Hippocampal formation (tissue), 2 donors: ENCODE measurements around the gene TMEM9.

Source experiments
- DNase-seq, 2 donors: peaks; one replicate each; lab custom pipeline; 2025; lab: John Stamatoyannopoulos, UW

Gene TMEM9

GRCh38 chr1:201145816-201146215 is 8.5 kb downstream of the TMEM9 start:
- DNase-seq = no peak

GRCh38 chr1:201145132-201145531 is 9.1 kb downstream of the TMEM9 start:
- DNase-seq = no peak

DNA sequence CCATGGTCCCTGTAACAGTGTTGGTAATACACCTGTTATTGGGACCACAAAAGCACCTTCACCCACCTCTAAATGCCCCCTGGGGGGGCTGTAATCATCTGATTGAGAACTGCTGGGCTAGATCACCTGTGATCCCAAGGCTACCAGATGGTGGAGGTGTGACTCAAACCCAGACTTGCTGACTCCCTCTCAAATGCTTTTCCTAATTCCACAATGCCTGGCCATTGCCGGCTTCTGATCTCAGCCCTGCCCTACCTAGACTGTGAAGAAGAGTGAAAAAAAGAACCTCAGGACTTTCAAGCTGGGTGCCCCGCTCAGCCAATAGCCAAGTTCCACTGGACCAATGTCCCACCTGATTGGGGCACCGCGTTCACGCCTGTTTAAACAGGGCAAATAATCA is 9.6 kb downstream of the TMEM9 start:
- no peak for DNase-seq

DNA sequence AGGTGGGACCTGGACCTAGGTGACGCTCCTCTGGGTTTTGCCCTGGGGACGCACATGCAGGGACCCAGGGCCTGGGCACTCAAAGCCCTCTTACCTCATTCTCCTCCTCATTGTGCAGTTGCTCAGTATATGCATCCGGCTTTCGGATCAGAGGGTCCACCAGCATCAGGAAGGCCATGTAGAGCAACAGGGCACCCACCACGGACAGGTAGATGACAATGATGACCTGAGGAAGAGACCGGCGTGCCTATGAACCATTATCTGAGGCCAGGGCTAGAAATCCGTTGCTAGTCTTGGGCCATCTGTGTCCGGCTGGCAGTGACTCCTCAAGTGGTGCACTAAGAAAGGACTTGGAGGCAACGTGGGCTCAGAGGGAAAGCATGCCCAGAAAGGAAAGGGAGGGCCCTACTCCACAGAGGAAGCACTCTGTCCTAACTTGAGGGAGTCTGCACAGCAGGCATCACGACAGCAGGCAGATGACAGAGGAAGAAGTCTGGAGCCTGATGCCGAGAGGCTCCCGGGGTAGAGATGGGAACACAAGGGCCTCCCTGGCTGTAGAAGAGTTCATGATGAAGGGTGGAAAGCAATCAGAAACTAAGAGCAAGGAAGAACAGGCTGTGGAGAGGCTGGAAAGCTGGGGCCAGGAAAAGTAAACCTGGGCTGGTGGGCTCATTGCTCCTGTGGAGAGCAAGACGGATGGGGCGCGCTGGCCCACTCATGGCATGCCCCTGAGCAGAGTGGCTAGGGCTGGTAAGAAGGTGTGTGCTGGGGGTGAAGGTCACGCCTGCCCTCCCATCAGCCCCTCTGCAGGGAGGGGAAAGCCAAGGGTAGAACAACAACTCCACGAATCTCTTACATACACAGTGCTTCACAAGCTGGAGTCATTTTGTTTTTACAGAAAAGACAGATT is 10.3 kb downstream of the TMEM9 start:
- DNase-seq = peak in 1 of 2 donors; percentile 29

DNA sequence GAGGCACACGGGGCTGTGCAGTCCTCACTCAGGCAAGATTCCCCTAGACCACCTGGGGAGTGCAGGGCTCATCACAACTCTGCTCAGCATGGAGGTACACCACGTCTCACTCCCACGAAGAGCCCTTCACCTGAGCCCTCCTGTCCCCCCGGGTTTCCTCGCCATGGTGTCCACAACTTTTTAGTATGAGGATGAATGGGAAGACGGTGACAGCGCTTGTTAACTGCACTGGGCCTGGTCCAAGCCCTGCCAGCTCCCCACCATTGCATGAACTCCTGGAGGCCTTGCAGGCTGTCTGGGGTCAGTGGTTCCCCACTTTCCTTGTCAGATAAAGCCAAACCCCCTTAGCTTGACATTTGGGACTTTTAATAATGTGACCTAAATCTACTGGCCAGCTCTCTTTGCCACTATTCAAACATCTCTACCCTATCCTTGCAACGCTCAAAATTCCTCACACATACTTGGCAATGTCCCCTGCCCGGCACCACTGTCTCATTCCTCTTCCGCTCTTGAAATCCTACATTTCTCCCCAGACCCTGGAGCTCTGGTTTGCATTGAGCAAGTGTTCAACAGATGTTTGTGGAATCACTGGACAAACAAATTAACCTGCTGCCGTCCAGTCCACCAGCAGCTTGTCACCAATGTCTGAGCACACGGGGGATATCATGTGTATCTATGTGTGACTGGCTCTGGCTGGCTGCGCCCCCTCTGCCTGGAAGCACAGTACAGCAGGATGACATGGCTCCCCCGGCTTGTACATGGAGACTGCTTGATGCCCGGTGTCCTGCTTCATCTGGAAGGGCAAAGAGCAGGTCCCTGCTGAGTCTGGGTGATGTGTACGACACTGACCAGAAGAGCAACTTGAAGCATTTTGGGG is 11.2 kb downstream of the TMEM9 start:
- DNase-seq = no peak

- no peak for DNase-seq
These were observed 12.0 kb downstream of the TMEM9 start for GRCh38 chr1:201142011-201142848.

DNA sequence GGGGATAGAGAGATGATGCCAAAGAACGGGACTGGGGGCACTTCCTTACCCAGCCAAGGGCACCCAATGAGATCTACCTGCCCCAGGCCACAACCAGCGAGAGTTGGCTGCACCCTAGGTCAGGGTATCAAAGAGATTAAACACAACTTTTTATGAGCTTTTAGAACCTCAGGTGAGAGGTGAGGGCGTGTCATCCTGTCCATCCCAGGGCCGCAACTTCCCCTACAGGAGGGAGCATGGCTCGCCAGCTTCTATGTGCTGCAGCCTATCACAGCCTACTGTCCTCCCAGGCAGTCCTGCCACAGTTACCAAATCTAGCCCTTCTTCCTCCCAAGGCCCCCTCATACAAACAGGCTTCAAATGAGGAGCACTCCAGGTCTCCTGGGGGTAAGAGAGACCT is 12.9 kb downstream of the TMEM9 start:
- DNase-seq = no peak

- DNase-seq = no peak
These were observed 13.4 kb downstream of the TMEM9 start for GRCh38 chr1:201140941-201141260.

GRCh38 chr1:201140235-201140940 is 13.9 kb downstream of the TMEM9 start:
- DNase-seq = no peak

- DNase-seq = no peak
These were observed 14.5 kb downstream of the TMEM9 start for GRCh38 chr1:201139756-201140155.

- no peak for DNase-seq
These were observed 15.0 kb downstream of the TMEM9 start for GRCh38 chr1:201139306-201139705.

DNA sequence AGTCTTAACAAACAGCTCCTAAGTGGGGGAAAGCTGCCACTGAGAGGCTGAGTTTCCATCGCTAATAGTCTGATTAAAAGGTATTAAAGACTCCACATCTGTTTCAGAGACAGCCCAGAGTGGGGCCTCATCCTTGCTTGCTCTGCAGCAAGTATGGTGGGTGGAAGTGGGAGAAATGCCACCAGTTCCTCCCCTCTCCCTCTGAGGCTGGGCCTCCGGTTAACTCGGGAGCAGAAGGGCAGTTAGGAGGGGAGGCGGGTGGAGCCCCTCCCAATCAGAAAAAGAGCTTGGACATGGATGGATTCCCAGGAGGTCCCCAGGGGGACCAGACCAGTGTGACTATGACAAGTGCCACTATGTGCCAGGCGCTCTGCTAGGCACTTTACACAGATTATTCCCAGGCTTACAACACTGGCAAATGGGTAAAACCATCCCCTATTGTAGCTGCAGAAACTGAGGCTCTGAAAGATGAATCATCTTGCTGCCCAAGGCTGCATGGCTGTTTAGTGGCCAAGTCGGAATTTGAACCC is 15.9 kb downstream of the TMEM9 start:
- no peak for DNase-seq

DNA sequence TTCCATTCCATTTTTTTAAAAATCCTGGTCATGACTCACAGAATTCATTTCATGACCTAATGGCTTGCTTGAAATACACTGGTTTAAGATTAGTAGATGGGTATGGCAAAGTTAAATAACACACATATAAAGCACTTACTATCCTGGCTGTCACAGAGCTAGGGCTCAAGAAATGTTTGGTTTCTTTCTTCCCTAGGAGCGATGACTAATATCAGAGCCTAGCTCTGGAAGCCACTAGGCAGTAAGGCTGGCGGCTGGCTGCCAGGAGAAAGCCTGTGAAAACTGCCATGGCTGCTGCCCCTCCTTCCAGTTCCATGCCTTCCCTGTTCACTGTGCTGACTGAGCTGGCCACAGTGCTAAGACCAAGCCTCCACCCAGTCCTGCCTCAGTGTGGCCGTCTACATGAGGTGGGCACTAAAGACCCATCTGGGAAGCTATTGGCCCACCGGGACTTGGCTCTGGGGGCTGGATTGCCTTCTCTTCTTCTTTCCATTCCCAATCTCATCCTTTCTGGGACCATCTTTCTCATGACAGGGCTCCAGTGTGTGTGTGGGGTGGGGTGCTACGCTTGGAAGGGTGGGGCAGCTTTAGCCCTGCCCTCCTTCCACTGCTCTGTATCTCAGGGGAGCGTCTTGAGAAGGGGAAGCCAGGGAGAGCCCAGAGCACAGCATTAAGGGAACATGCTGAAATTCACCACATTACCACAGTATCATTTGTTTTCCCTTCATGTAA is 16.5 kb downstream of the TMEM9 start:
- peak; percentile 37 to 54 for DNase-seq

DNA sequence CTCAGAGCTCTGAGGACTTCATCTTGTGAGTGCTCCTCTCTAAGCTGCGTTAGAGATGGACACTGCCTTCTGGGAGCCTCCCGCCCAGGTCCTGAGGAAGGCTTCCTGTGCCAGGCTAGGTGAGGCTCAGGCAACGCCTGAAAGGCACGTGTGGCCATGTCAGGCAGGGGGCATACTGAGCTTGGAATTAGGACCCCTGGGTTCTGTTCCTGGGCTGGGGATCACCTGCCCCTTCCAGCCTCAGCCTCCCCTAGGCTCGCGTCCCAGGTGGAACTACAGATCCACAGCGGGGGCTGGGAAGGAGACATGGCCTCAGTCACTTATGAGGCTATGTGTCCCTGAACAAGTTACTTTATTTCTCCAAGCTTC is 17.3 kb downstream of the TMEM9 start:
- DNase-seq = no peak

GRCh38 chr1:201136355-201137023 is 17.8 kb downstream of the TMEM9 start:
- no peak for DNase-seq

GRCh38 chr1:201134405-201134804 is 19.9 kb downstream of the TMEM9 start:
- DNase-seq = no peak

GRCh38 chr1:201131398-201131797 is 22.9 kb downstream of the TMEM9 start:
- no peak for DNase-seq

GRCh38 chr1:201128962-201129361 is 25.3 kb downstream of the TMEM9 start:
- no peak for DNase-seq

DNA sequence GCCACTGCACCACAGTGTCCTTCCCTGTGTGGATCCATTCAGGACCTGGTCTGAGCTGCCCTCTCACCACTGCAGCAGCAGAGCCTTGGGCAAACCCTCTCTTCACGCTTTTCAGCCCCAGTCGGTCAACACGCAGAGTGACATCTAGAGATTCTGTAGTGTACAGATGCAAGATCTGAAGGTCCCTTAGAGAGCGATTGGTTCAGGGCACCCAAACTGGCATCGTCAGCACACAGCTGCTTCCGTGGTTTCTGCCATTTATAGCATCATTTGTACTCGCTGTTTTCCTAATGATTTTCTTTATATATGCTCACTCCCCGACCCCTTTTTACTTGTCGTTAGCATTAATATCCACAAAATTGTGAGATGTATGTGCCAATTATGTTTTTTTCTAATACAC is 25.8 kb downstream of the TMEM9 start:
- DNase-seq = no peak
